HFFc6 (cell line): ENCODE measurements around the gene TBC1D5. TPM values are rescaled to one million over a fixed set of nuclear protein-coding genes. Genes with fewer than 3 reads are reported as not detected.

Experiments
- DNase-seq: peaks from one replicate; pipeline ENCODE4 v3.0.0-alpha.2; 2018
- H3K27ac Mint-ChIP-seq: 2 replicates; pipeline ENCODE4 v1.8.0; 2020; ENCODE audit warnings: mild to moderate bottlenecking, mixed read lengths
- H3K27me3 Mint-ChIP-seq: 2 replicates; pipeline ENCODE4 v1.8.0; 2021; ENCODE audit warnings: mild to moderate bottlenecking, moderate library complexity, mixed read lengths; ENCODE audit not compliant: insufficient read depth
- H3K36me3 Mint-ChIP-seq: 2 replicates; pipeline ENCODE4 v1.8.0; 2021; ENCODE audit warnings: low read depth, mixed read lengths
- H3K4me1 Mint-ChIP-seq: 2 replicates; pipeline ENCODE4 v1.8.0; 2020; ENCODE audit warnings: low read depth, mixed read lengths
- H3K4me3 Mint-ChIP-seq: 2 replicates; pipeline ENCODE4 v1.8.0; 2020; ENCODE audit warnings: mild to moderate bottlenecking, moderate library complexity, mixed read lengths
- H3K9me3 Mint-ChIP-seq: 2 replicates; pipeline ENCODE4 v1.8.0; 2020; ENCODE audit warnings: mild to moderate bottlenecking, mixed read lengths
- total RNA-seq, 6 experiments: library from RNA; stranded (reverse); fragmentation: NEBNext Ultra II Directional; extraction: Animal tissue kit (Norgen Biotek cat#: 25700); gene quantifications; 2 replicates in 1 of 6; 3 replicates in 5 of 6; pipeline ENCODE4 v1.2.3, GENCODE V29; 2021
- TF ChIP-seq, protein P1 (sequence below): fragments of 200-600 bp; sonication (generic); IDR thresholded peaks from 2 replicates; pipeline ENCODE4 v1.5.0; 2021; ENCODE audit warnings: antibody characterized with exemption, mild to moderate bottlenecking

TBC1D5 gene
- total RNA-seq, 6 experiments from 2014 or later: 37.2 to 46.0 (median 40.1) TPM

DNA sequence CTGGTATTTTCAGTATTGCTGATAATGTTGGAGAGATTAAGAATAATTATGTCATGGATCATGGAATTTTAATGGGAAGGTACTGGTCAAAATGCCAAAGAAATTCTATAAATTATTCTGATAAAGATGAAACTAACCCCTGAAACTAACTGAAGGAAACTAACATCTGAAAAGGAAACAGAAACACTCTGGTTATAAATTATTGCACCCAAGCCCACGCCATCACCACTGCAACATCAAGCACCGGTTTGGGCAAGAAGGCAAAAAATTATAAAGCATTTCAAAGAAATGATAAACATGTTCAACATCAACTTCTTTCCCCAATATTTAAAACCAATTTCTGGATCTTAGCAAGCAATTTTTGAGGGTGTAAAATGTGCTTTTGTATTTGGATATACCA, 372.5 kb downstream of the TBC1D5 start:
- Mint-ChIP-seq H3K4me1 (peaks cover 8% of the 10 kb centered on the region), H3K27ac (no peak overlapping the region), H3K27me3 (no peaks in the 10 kb centered on the region), H3K4me3 (no peak overlapping the region), H3K9me3 (no peaks in the 10 kb centered on the region), H3K36me3 (peaks cover 10% of the 10 kb centered on the region; the same call in 1 of the 2 replicates)
- TF ChIP-seq, protein P1, sequence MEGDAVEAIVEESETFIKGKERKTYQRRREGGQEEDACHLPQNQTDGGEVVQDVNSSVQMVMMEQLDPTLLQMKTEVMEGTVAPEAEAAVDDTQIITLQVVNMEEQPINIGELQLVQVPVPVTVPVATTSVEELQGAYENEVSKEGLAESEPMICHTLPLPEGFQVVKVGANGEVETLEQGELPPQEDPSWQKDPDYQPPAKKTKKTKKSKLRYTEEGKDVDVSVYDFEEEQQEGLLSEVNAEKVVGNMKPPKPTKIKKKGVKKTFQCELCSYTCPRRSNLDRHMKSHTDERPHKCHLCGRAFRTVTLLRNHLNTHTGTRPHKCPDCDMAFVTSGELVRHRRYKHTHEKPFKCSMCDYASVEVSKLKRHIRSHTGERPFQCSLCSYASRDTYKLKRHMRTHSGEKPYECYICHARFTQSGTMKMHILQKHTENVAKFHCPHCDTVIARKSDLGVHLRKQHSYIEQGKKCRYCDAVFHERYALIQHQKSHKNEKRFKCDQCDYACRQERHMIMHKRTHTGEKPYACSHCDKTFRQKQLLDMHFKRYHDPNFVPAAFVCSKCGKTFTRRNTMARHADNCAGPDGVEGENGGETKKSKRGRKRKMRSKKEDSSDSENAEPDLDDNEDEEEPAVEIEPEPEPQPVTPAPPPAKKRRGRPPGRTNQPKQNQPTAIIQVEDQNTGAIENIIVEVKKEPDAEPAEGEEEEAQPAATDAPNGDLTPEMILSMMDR: no peak
- DNase-seq: no peak

DNA sequence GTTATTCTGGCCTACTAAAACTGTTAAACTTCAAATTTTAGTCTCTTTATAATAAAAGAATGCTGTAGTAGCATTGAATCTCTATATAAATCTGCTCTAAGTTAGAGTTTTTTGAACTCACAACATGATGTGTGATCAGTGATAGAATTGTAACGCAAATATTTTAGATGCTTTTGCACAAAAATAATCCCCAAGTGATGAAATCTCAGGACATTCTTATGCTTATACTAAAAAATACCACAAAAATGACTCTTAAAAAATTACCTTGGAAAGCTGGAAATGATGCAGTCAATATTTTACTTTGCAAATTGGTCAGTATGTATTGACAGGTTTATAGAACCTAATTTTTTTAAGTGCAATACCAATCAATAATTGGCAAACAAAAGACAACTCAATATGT, 375.3 kb downstream of the TBC1D5 start:
- Mint-ChIP-seq H3K4me1 (no peaks in the 10 kb centered on the region), H3K4me3 (no peak overlapping the region), H3K27ac (no peak overlapping the region), H3K9me3 (no peaks in the 10 kb centered on the region), H3K36me3 (peaks cover 10% of the 10 kb centered on the region; the same call in 1 of the 2 replicates), H3K27me3 (no peaks in the 10 kb centered on the region)
- TF ChIP-seq, protein P1: no peak
- no peak for DNase-seq

DNA sequence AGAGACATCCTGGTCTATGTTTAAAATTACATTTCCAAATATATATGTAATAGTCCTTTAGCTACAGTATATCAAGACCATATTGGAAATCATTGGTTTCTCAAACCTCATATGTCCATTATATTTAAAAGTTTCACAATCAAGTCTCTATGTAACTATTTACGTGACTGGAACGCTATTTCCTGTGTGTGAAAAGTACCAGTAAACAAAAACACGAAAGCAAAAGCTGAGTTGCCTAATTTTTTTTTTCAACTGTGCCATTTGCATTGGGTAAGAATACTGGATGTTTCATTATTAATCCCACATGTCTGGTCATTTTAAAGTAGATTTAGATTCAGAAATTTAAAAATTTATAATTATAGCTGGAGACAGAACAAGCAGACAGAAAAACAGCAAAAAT, 381.4 kb downstream of the TBC1D5 start:
- H3K36me3 Mint-ChIP-seq: no peaks in the 10 kb centered on the region
- H3K4me3 Mint-ChIP-seq: no peak overlapping the region
- no peak overlapping the region for H3K27ac Mint-ChIP-seq
- H3K9me3 Mint-ChIP-seq: no peaks in the 10 kb centered on the region
- TF ChIP-seq, protein P1: no peak
- no peak for DNase-seq
- H3K4me1 Mint-ChIP-seq: peaks cover 6% of the 10 kb centered on the region
- H3K27me3 Mint-ChIP-seq: peaks cover 1% of the 10 kb centered on the region

- H3K4me3 Mint-ChIP-seq: no peak overlapping the region
- peaks cover 6% of the 10 kb centered on the region for H3K4me1 Mint-ChIP-seq
- TF ChIP-seq, protein P1: no peak
- H3K27ac Mint-ChIP-seq: no peak overlapping the region
- no peak for DNase-seq
- no peaks in the 10 kb centered on the region for H3K36me3 Mint-ChIP-seq
- H3K9me3 Mint-ChIP-seq: no peaks in the 10 kb centered on the region
- H3K27me3 Mint-ChIP-seq: peaks cover 1% of the 10 kb centered on the region
Measured at GRCh38 chr3:17359911-17360310, 382.5 kb downstream of the TBC1D5 start.

DNA sequence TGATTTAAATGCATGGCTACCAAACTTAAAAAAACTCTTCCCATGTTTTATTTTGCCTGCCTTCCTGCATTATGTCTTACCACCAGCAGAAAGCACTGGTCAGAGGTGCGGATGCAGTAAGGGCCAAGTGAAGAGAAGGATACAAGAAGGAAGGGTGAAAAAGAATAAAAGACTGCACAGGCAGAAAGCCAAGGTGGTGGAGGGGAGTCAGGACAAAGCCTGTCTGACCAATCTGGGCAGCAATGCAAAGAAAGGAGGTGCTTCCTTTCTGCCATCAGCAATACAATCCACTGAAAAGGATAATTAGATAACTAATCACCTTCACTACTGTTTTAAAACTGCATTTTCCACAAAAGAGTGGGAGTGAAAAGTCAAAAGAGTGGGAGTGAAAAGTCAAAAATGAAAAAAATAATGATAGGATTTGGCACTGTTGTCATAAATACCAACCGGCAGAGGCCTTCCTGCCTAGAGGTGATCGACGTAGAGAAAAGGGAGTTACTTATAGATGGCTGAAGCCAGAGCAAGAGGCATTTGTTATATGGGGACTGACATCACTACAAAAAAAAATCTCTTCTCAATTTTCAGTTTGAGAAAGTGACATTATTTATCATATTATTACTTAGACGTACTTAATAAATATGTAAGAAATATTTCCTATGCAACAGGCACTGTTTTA, 385.3 kb downstream of the TBC1D5 start:
- no peak for DNase-seq
- TF ChIP-seq, protein P1: no peak
- H3K9me3 Mint-ChIP-seq: no peaks in the 10 kb centered on the region
- peaks cover 1% of the 10 kb centered on the region for H3K27me3 Mint-ChIP-seq
- H3K4me3 Mint-ChIP-seq: no peak overlapping the region
- no peak overlapping the region for H3K27ac Mint-ChIP-seq
- H3K4me1 Mint-ChIP-seq: peaks cover 6% of the 10 kb centered on the region
- H3K36me3 Mint-ChIP-seq: no peaks in the 10 kb centered on the region
